GM10847 (cell line): ENCODE measurements around the gene ZNF471.

ENCODE experiments used
- POLR2A ChIP-seq: IDR thresholded peaks from 2 replicates; pipeline ENCODE4 v1.6.1; 2011; ENCODE audit not compliant: insufficient read length; ENCODE audit errors: extremely low read depth

ZNF471 gene

GRCh38 chr19:56554272-56554869 is 46.7 kb downstream of the ZNF471 start:
- TF ChIP-seq POLR2A, result no peak

GRCh38 chr19:56562766-56563165 is 55.1 kb downstream of the ZNF471 start:
- TF ChIP-seq POLR2A, result no peak

- no peak for TF ChIP-seq POLR2A
Measured at GRCh38 chr19:56566904-56567273, 59.2 kb downstream of the ZNF471 start.

- no peak for TF ChIP-seq POLR2A
Measured at GRCh38 chr19:56567274-56568120, 59.8 kb downstream of the ZNF471 start, which contains the start of gene ZNF470. TSS of gene ZNF470 (plus strand) at chr19:56567468. CDS start at chr19:56570312, 2,844 bp downstream.

- TF ChIP-seq POLR2A, result no peak
Measured at GRCh38 chr19:56572589-56572988, 64.9 kb downstream of the ZNF471 start.

- TF ChIP-seq POLR2A, result no peak
Measured at GRCh38 chr19:56573914-56574313, 66.3 kb downstream of the ZNF471 start.

GRCh38 chr19:56577719-56578602 is 70.3 kb downstream of the ZNF471 start:
- no peak for TF ChIP-seq POLR2A
